PFSK-1 (cell line): Measurements from ENCODE around the gene NRXN3.

Experiments used
- FOXP2 ChIP-seq: optimal IDR thresholded peaks from 2 replicates; pipeline ENCODE3; 2011; ENCODE audit warnings: borderline replicate concordance, control low read depth, inconsistent platforms; ENCODE audit not compliant: insufficient read depth; ENCODE audit errors: extremely low read length, extremely low read depth
- POLR2AphosphoS5 ChIP-seq: IDR thresholded peaks from 2 replicates; pipeline ENCODE4 v1.6.1; 2012; ENCODE audit warnings: low read depth, mild to moderate bottlenecking, control low read depth, low read length, moderate library complexity
- REST ChIP-seq, 2 experiments: IDR thresholded peaks; 2 replicates each; pipeline versions ENCODE4 v1.6.1 to v1.8.0; 2011 to 2012; ENCODE audit warnings: low read depth in 2 of 2, low read length in 2 of 2, control low read depth in 1 of 2, inconsistent platforms in 1 of 2, mild to moderate bottlenecking in 1 of 2, moderate library complexity in 1 of 2; ENCODE audit not compliant: insufficient read depth in 1 of 2
- SIN3A ChIP-seq: IDR thresholded peaks from 2 replicates; pipeline ENCODE4 v1.6.1; 2012; ENCODE audit warnings: mild to moderate bottlenecking, low read length, moderate library complexity, borderline replicate concordance; ENCODE audit not compliant: insufficient read depth
- TAF1 ChIP-seq: IDR thresholded peaks from 2 replicates; pipeline ENCODE4 v1.6.1; 2012; ENCODE audit warnings: low read length, control low read depth, borderline replicate concordance; ENCODE audit not compliant: insufficient read depth

Gene NRXN3

DNA sequence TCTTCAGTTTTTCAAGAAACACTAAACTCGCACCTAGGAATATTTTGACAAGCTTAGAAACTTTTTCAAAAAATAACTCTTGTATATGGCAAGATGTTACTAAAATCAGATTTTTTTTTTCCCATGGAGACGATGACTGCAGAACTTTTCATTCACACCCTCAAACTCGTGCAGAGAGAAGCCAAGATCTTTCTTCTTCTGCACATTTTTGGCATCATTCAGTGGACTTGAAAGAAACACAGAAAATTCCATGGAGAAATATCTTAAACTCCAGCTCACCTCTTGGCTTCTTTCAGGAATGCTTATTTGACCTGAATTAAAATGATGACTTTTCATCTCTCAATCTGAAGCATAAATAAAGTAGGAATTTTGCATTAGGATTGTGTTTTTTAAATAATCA is 919.4 kb downstream of the NRXN3 start:
- no peak for TF ChIP-seq POLR2AphosphoS5
- no peak for TF ChIP-seq TAF1
- no peak for TF ChIP-seq REST (IDR thresholded peaks at IDR 0.05; ENCODE audit: insufficient read depth in 1 of 2, low read depth in 2 of 2, low read length in 2 of 2)
- no peak for TF ChIP-seq FOXP2
- TF ChIP-seq SIN3A = no peak

- no peak for TF ChIP-seq SIN3A
- TF ChIP-seq POLR2AphosphoS5 = no peak
Measured at GRCh38 chr14:79090641-79091180, 920.5 kb downstream of the NRXN3 start.

DNA sequence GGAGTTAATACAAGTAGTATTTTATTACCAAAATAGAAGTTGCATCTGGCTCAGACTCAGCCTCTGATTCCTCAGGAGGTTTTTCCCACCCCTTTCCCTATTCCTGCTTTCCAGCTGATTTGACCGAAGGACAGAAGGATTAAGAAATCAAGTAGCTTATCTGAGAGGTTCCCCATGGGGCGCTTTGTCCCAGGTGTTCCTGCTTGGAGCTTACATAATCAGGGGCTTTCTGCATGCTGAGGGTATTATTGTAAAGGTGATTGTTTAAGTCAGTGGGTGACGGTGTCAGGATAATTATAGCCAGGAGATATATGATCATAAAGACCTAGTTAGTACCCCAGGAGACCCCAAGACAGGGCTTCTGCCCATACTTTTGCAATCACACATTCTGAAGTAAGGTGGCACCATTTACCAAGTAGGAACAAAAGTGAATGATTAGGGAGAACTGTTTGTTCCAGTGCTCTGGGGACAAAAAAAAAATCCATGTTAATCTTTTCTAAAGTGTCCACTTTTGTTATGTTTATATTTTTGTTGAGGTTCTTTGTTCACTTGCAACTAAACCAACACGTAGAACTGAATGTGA is 921.3 kb downstream of the NRXN3 start:
- no peak for TF ChIP-seq TAF1
- TF ChIP-seq FOXP2 = no peak

DNA sequence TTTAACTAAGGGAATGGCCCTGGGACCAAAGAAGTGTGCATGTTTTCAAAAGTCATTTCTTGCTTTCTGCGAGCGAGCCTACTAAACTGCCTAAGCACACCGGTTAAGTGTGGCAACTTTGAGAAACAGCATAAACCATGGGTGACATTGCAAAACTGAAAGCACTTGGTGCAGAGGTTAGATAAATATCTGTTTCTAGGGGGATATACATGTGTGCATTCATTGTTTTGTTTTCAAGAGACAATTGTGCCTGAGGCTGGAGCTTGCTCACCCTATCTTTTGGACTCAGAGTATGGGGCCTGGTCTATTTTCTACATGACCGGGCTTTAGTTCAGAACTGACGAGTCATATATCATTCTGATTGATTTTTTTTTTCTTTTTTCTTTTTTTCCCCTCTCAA is 923.4 kb downstream of the NRXN3 start:
- no peak for TF ChIP-seq POLR2AphosphoS5
- no peak for TF ChIP-seq FOXP2
- TF ChIP-seq REST (IDR thresholded peaks at IDR 0.05; ENCODE audit: insufficient read depth in 1 of 2, low read depth in 2 of 2, low read length in 2 of 2) = no peak
- no peak for TF ChIP-seq TAF1
- no peak for TF ChIP-seq SIN3A

- TF ChIP-seq POLR2AphosphoS5 = no peak
- TF ChIP-seq FOXP2 = no peak
Measured at GRCh38 chr14:79094951-79095350, 924.8 kb downstream of the NRXN3 start.

GRCh38 chr14:79096811-79097210 is 926.6 kb downstream of the NRXN3 start:
- TF ChIP-seq FOXP2 (no peak), TAF1 (no peak), SIN3A (no peak), REST (IDR thresholded peaks at IDR 0.05; ENCODE audit: insufficient read depth in 1 of 2, low read depth in 2 of 2, low read length in 2 of 2) (no peak), POLR2AphosphoS5 (no peak)

GRCh38 chr14:79098324-79098723 is 928.2 kb downstream of the NRXN3 start:
- TF ChIP-seq REST (IDR thresholded peaks at IDR 0.05; ENCODE audit: insufficient read depth in 1 of 2, low read depth in 2 of 2, low read length in 2 of 2) (no peak), TAF1 (no peak), POLR2AphosphoS5 (no peak), FOXP2 (no peak), SIN3A (no peak)
